ENCODE measurements around the gene PRMT7.

GRCh38 chr16:68354816-68355215 is 44.0 kb downstream of the PRMT7 start:
- no peak for TF ChIP-seq REST (IDR thresholded peaks at IDR 0.05; ENCODE audit: borderline replicate concordance)
- no peak for TF ChIP-seq RAD21 (conservative IDR thresholded peaks at IDR 0.05)
- TF ChIP-seq, protein P1, sequence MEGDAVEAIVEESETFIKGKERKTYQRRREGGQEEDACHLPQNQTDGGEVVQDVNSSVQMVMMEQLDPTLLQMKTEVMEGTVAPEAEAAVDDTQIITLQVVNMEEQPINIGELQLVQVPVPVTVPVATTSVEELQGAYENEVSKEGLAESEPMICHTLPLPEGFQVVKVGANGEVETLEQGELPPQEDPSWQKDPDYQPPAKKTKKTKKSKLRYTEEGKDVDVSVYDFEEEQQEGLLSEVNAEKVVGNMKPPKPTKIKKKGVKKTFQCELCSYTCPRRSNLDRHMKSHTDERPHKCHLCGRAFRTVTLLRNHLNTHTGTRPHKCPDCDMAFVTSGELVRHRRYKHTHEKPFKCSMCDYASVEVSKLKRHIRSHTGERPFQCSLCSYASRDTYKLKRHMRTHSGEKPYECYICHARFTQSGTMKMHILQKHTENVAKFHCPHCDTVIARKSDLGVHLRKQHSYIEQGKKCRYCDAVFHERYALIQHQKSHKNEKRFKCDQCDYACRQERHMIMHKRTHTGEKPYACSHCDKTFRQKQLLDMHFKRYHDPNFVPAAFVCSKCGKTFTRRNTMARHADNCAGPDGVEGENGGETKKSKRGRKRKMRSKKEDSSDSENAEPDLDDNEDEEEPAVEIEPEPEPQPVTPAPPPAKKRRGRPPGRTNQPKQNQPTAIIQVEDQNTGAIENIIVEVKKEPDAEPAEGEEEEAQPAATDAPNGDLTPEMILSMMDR (IDR thresholded peaks at IDR 0.05; ENCODE audit: poor library complexity, severe bottlenecking) = no peak
- no peak for TF ChIP-seq TAF1 (IDR thresholded peaks at IDR 0.05; ENCODE audit: low read depth)
